Muscle layer of duodenum (tissue), 2 donors: ENCODE data around the gene PRKCA.

ENCODE experiments used
- H3K27ac ChIP-seq: one replicate; pipeline ENCODE4 v1.7.0; 2013; ENCODE audit warnings: mild to moderate bottlenecking, low read length
- H3K27me3 ChIP-seq: one replicate; pipeline ENCODE4 v1.7.0; 2013; ENCODE audit warnings: low read depth, mild to moderate bottlenecking, control low read depth, low read length
- H3K36me3 ChIP-seq, 2 donors: one replicate each; pipeline ENCODE4 v1.7.0; 2013; ENCODE audit warnings: low read length in 2 of 2, control low read depth in 1 of 2, mild to moderate bottlenecking in 1 of 2; ENCODE audit not compliant: insufficient read depth in 2 of 2, control insufficient read depth in 1 of 2
- H3K4me1 ChIP-seq, 2 donors: one replicate each; pipeline ENCODE4 v1.7.0; 2013; ENCODE audit warnings: low read length in 2 of 2, mild to moderate bottlenecking in 2 of 2, control low read depth in 1 of 2, moderate library complexity in 1 of 2; ENCODE audit not compliant: insufficient read depth in 2 of 2, control insufficient read depth in 1 of 2
- H3K4me3 ChIP-seq, 2 donors: one replicate each; pipeline ENCODE4 v1.7.0; 2013; ENCODE audit warnings: low read length in 2 of 2, low read depth in 1 of 2, mild to moderate bottlenecking in 1 of 2
- H3K9me3 ChIP-seq, 2 donors: one replicate each; pipeline ENCODE4 v1.7.0; 2013; ENCODE audit warnings: low read length in 2 of 2, control low read depth in 1 of 2, mild to moderate bottlenecking in 1 of 2; ENCODE audit not compliant: control insufficient read depth in 1 of 2
- donor health status: healthy.

PRKCA gene

DNA sequence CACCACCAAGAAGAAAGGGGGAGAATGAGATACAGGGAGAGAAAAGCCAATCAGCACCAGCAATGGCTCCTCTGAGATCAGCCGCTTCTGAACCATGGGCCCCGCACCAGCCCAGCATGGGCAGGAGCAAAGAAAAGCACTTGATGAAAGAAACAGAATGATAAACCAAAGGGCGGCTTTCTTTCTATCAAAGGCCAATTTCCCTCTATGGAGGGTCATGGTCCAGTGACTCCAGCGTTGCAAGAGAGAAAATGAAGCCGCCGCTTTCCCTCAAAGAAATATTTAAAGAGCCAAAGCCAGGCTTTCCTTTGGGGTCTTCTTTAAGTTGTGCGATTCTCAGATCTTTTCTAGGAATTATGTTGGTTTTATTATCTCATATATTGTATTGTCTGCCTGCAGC, 447.7 kb downstream of the PRKCA start:
- no peak overlapping the region for H3K4me3 ChIP-seq
- H3K9me3 ChIP-seq: no peaks in the 10 kb centered on the region
- H3K27ac ChIP-seq: no peak overlapping the region
- H3K27me3 ChIP-seq: no peaks in the 10 kb centered on the region
- peaks cover 16 to 21% of the 10 kb centered on the region in 2 donors for H3K36me3 ChIP-seq
- H3K4me1 ChIP-seq: no peaks in the 10 kb centered on the region

DNA sequence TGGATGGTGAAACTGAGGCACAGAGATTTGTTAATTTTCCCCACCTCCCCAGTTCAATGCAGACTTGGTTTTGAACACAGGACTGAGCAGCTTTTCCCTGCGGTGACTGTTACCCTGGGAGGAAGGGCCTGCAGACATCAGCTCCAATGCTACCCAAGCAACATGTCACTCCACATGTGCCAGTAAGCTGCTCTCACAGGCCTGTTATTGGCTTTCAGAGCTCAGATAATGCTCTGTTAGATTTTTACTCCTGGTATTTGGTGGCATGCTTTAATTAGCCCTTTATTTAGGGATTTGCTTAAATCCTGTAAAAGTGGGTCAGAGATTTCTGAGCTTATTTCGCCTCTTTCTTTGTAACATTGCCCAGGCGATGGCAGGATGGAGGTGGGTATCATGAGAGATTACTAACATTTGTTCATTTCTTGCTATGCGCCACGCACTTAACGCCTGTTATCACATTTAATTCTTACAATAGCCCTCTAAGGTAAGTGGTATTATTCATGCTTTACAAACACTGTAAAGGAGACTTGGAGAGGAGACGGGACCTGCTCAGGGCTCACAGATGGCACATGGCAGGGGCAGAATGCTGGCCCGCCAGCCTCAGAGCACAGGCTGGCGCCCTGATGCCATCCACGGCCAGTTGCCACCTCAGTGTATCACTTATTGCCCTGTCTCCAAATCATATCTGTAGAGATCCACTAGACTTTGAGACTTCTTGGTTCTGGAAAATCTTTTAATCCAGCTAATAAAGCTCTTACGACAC, 448.5 kb downstream of the PRKCA start:
- Histone ChIP-seq H3K27ac (no peak overlapping the region), H3K4me3 (no peak overlapping the region), H3K27me3 (no peaks in the 10 kb centered on the region), H3K36me3 (peaks cover 19 to 22% of the 10 kb centered on the region in 2 donors), H3K4me1 (no peaks in the 10 kb centered on the region), H3K9me3 (no peaks in the 10 kb centered on the region)

DNA sequence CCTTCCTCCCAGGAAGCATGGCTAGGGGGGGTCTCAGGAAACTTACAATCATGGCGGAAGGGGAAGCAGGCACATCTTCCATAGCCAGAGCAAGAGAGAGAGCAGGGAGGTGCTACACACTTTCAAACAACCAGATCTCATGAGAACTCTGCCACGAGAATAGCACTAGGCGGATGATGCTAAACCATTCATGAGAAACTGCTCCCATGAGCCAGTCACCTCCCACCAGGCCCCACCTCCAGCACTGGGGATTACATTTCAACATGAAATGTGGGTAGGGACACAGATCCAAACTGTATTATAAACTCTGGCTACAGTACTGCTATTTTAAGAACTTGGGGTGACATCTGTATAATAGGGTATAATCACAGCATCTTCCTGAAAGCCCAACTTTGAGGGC, 449.4 kb downstream of the PRKCA start:
- no peak overlapping the region for H3K4me3 ChIP-seq
- no peaks in the 10 kb centered on the region for H3K27me3 ChIP-seq
- H3K4me1 ChIP-seq: no peaks in the 10 kb centered on the region
- peaks cover 19 to 22% of the 10 kb centered on the region in 2 donors for H3K36me3 ChIP-seq
- no peak overlapping the region for H3K27ac ChIP-seq
- no peaks in the 10 kb centered on the region for H3K9me3 ChIP-seq

DNA sequence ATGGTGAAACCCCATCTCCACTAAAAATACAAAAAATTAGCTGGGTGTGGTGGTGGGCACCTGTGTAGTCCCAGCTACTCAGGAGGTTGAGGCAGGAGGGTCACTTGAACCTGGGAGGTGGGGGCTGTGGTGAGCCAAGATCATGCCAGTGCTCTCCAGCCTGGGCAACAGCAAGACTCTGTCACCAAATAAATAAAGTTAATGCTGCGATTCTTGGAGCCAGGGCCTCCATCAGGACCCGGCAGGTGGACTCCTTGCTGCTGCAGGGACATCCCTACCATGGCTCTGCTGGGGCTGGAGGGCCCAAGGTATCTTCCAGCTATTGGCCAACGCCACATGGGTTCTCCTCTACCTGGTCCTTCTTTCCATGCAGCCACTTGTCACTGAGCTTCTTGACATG, 450.0 kb downstream of the PRKCA start:
- Histone ChIP-seq H3K27ac (no peak overlapping the region), H3K4me1 (no peaks in the 10 kb centered on the region), H3K27me3 (no peaks in the 10 kb centered on the region), H3K36me3 (peaks cover 19 to 21% of the 10 kb centered on the region in 2 donors), H3K4me3 (no peak overlapping the region), H3K9me3 (no peaks in the 10 kb centered on the region)

DNA sequence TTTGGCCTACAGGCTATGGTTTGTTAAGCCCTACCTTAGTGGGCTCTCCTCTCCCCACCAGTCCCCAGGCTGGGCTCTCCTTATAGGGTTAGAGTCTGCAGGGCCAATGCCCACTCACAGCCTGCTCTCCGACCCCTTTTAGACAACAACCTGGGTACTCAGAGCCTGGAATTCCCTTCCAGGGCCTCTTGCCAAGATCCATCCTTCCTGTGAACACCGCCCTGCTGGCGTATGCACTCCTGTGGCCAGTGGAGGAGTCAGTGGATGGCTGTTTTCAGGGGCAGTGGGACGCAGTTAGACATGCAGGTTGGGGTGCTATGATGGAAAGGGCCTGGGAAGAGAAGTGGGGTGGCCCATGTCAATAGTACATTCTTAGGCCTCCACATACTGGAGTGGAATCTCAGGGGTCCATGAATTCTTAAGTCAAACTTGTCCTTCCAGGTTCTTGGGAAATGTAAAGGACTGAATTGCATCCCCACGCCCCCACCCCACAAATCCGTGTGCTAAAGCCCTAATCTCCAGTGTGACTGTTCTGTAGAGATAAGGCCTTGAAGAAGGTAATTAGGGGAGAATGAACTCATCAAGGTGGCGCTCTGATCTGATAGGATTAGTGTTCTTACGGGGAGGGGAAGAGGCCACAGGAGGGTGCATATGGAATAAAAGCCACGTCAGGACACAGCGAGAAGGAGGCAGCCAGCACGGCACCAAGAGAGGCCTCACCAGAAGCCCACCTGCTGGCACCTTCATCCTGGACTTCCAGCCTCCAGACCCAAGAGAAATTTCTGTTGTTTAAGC, 450.9 kb downstream of the PRKCA start:
- Histone ChIP-seq H3K27me3 (no peaks in the 10 kb centered on the region), H3K36me3 (peaks cover 10 to 17% of the 10 kb centered on the region in 2 donors), H3K9me3 (no peaks in the 10 kb centered on the region), H3K4me1 (no peaks in the 10 kb centered on the region), H3K4me3 (no peak overlapping the region), H3K27ac (no peak overlapping the region)

DNA sequence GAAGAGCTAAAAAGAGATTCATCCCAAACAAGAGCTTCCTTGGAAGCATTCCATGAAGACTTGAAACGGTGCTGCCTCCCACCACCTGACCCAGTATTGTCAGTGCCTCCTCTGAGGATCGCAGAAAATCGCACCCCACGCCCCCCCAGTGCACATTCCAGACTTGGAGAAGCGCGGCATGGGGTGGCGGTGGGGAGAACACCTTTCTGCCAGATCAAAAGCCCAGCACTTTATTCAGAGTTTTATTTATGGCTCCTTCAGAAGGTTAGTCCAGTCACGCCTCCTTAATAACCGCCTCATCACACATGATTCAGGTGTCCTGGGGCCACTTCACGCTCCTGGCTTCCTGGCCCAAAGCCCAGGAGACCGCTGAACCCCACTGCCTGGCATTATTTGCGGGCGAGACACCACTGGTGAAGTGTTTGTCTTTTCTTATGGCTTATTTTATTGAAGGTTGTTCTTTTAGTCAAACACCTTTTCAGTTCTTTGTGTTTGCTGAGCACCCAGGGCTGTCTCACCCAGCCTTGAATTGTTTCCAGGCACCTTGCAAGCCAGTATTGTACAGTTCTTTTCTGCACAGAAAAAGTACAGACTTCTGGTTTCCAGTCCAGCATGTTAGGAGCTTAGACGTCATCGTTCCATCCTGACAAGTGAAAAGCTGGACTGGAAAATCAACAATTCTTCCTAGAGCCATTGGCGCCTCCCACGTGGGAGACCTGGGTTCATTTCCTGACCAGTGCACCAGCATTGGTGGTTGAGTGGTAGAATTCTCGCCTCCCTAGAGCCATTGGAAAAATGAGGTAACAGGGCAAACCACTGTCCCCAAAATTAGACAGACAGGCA, 452.9 kb downstream of the PRKCA start:
- no peaks in the 10 kb centered on the region for H3K9me3 ChIP-seq
- no peak overlapping the region for H3K4me3 ChIP-seq
- no peaks in the 10 kb centered on the region for H3K27me3 ChIP-seq
- H3K27ac ChIP-seq: no peak overlapping the region
- H3K36me3 ChIP-seq: peaks cover 9 to 17% of the 10 kb centered on the region in 2 donors
- H3K4me1 ChIP-seq: no peaks in the 10 kb centered on the region

DNA sequence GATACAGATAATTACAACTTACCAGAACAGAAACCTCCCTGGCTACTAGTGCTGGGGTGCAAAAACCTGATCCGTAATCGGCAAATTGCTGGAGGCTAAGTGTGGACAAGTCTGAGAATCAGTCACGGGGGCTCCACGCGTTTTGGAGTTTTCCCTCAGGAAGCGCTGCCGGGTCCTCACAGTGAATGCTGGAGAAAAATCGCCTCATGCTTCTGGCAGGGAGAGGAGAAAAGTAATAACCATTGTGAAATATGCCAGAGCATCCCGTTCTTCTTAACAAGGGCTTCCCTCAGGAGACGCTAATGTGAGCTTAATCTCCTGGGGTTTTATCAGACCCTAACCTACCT, 453.5 kb downstream of the PRKCA start:
- no peaks in the 10 kb centered on the region for H3K4me1 ChIP-seq
- no peak overlapping the region for H3K4me3 ChIP-seq
- H3K9me3 ChIP-seq: no peaks in the 10 kb centered on the region
- H3K36me3 ChIP-seq: peaks cover 7 to 17% of the 10 kb centered on the region in 2 donors
- H3K27me3 ChIP-seq: no peaks in the 10 kb centered on the region
- no peak overlapping the region for H3K27ac ChIP-seq

DNA sequence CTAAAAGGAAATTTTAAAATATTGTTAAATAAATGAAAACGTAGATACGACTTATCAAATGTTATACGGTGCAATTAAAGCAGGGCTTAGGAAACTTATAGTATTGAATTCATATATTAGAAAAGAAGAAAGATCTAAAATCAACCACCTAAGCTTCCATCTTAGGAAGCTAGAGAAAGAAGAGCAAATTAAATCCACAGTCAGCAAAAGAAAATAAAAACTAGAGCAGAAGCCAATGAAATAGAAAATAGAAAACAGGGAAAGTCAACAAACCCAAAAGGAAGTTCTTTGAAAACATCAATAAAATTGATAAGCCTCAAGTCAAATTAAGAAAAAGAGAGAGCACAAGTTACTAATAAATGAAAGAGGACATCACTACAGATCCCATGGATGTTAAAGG, 457.9 kb downstream of the PRKCA start:
- Histone ChIP-seq H3K4me3 (no peak overlapping the region), H3K4me1 (no peaks in the 10 kb centered on the region), H3K36me3 (peaks cover 4% of the 10 kb centered on the region in 2 donors), H3K9me3 (no peaks in the 10 kb centered on the region), H3K27me3 (no peaks in the 10 kb centered on the region), H3K27ac (no peak overlapping the region)

DNA sequence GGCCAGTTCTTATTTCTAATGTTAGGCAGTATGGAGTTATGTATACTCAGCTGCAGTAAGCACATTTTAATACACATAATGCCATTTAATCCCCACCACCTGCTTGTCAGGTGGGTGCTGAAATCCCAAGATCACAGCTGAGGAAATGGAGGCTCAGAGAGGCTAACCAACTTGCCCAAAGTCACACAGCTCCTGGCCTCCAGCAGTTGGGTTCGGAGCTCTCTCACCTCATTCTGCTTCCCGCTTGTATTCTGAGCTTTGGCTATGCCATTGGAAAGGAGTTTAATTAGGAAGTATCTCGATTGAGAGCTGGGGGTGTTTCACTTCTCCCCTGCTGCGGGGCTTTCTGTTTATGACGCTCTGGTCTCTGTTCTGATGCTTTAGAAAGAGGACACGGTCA, 459.9 kb downstream of the PRKCA start:
- Histone ChIP-seq H3K9me3 (no peaks in the 10 kb centered on the region), H3K4me3 (no peak overlapping the region), H3K4me1 (no peaks in the 10 kb centered on the region), H3K27ac (no peak overlapping the region), H3K27me3 (no peaks in the 10 kb centered on the region), H3K36me3 (peaks cover under 1 to 4% of the 10 kb centered on the region in 2 donors)

DNA sequence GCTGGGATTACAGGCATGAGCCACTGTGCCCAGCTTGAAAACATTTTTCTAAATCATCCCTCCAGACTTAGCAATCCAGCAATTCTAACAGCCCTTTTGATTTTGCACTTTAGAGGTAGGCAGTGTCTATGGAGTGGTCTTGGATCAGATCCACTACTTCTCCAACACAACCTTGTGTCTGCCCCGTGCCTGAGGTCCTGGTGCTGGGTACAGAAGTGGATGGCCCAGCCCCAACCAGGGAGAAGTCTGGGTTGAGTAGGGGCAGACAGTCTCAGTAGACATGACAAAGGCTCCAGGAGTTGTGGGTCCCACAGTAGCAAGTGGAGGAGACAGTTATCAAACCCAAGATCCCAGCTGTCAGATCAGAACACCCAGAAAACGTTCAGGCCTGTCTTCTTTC, 460.6 kb downstream of the PRKCA start:
- H3K4me1 ChIP-seq: no peaks in the 10 kb centered on the region
- no peak overlapping the region for H3K27ac ChIP-seq
- H3K36me3 ChIP-seq: peaks cover 3 to 4% of the 10 kb centered on the region in 2 donors
- H3K4me3 ChIP-seq: no peak overlapping the region
- no peaks in the 10 kb centered on the region for H3K27me3 ChIP-seq
- H3K9me3 ChIP-seq: no peaks in the 10 kb centered on the region

DNA sequence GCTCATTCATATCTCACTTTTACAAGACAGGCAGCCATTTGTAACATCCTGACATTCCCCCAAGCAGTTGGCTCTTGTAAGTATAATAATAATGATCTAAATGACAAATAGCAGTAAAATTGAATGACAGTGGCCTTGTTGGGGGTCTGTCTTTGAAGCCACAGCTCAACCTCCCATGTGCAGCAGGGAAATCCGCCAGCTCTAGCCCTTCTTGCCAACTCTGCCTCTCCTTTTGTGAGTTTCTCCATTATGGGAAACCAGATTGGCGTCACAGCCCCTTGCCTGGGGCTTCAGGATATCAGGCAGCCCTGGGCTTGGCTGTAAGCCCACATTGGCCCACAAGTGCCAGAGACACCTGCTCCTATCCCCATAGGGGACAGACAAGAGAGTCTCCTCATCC, 462.1 kb downstream of the PRKCA start:
- Histone ChIP-seq H3K27me3 (no peaks in the 10 kb centered on the region), H3K4me3 (no peak overlapping the region), H3K4me1 (no peaks in the 10 kb centered on the region), H3K36me3 (peaks cover 3 to 4% of the 10 kb centered on the region in 2 donors), H3K27ac (no peak overlapping the region), H3K9me3 (no peaks in the 10 kb centered on the region)
